ENCODE data around the gene ARHGEF25. TPM values are rescaled to one million over a fixed set of nuclear protein-coding genes. Genes with fewer than 3 reads are reported as not detected.

The ARHGEF25 gene
- total RNA-seq, 1 donor from 2014 or later = 18.4 TPM

DNA sequence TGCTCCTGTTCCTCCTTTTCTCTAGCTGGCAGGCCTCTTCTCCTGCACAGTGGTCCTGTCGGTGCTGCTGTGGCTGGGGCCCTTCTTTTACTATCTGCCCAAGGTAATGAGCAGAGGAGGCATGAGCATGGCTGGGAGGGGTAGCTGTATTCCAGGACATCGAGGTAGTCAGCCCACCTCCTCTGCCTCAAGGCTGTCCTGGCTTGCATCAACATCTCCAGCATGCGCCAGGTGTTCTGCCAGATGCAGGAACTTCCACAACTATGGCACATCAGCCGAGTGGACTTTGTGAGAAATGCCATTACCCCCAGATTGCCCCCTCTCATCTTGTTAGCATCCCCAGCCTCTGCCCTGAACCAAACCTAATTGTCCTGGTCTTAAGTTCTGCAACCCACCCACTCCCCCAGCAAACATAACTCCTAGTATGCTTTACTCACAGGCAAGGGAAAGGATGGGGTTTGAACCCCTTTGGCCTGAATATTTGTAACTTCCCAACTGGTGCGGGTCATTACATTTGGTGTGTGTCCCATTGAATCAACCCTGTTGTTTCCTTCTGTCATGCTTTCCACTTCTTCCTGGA, 12.7 kb downstream of the ARHGEF25 start:
- H3K36me3 Mint-ChIP-seq (ENCODE audit: insufficient read depth) = peaks cover under 1% of the 10 kb centered on the region
- TF ChIP-seq, protein P1, sequence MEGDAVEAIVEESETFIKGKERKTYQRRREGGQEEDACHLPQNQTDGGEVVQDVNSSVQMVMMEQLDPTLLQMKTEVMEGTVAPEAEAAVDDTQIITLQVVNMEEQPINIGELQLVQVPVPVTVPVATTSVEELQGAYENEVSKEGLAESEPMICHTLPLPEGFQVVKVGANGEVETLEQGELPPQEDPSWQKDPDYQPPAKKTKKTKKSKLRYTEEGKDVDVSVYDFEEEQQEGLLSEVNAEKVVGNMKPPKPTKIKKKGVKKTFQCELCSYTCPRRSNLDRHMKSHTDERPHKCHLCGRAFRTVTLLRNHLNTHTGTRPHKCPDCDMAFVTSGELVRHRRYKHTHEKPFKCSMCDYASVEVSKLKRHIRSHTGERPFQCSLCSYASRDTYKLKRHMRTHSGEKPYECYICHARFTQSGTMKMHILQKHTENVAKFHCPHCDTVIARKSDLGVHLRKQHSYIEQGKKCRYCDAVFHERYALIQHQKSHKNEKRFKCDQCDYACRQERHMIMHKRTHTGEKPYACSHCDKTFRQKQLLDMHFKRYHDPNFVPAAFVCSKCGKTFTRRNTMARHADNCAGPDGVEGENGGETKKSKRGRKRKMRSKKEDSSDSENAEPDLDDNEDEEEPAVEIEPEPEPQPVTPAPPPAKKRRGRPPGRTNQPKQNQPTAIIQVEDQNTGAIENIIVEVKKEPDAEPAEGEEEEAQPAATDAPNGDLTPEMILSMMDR (IDR thresholded peaks at IDR 0.05; ENCODE audit: unreplicated experiment) = no peak
- H3K27ac Mint-ChIP-seq = no peak overlapping the region
- H3K4me1 Mint-ChIP-seq (ENCODE audit: low read depth) = peaks cover 11% of the 10 kb centered on the region
- no peak overlapping the region for H3K4me3 Mint-ChIP-seq (ENCODE audit: low read depth)
- H3K27me3 Mint-ChIP-seq = peaks cover 95% of the 10 kb centered on the region
- H3K9me3 Mint-ChIP-seq (ENCODE audit: low read depth) = no peaks in the 10 kb centered on the region
- no peak for DNase-seq (ENCODE audit: low spot score, unreplicated experiment)

DNA sequence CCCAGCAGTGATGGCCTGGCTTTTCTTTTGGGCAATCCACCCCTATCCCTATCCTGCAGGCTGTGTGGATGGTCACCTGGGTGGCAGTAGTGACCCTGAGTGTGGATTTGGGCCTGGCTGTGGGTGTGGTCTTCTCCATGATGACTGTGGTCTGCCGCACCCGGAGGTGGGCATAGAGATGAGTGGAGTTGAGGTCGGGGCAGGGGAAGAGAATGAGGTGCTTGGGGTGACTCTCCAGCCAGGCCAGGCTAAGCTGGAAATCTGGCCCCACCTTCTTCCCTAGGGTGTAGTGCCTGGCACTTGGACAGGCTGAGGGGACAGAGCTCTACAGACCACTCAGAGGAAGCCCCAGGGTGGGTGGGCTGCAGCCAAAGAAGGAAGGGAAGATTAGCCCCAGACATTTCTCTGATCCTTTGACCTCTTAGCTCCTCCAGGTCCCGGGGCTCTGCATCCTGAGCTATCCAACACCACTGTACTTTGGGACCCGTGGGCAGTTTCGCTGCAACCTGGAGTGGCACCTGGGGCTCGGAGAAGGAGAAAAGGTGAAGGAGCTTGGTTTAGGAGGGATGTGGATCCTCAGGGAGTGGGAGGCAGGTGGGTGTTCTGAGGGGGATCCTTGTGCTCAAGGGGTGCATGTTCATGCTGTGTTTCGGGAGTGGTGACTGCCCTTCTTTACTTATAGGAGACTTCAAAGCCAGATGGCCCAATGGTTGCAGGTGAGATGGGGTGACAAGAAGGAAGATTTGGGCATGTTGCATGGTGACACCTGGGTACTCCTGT, 13.4 kb downstream of the ARHGEF25 start:
- DNase-seq (ENCODE audit: low spot score, unreplicated experiment) = no peak
- Mint-ChIP-seq H3K4me3 (ENCODE audit: low read depth) (no peak overlapping the region), H3K27ac (no peak overlapping the region), H3K27me3 (peaks cover 95% of the 10 kb centered on the region), H3K4me1 (ENCODE audit: low read depth) (peaks cover 9% of the 10 kb centered on the region), H3K36me3 (ENCODE audit: insufficient read depth) (no peaks in the 10 kb centered on the region), H3K9me3 (ENCODE audit: low read depth) (no peaks in the 10 kb centered on the region)
- TF ChIP-seq, protein P1 (IDR thresholded peaks at IDR 0.05; ENCODE audit: unreplicated experiment) = no peak

DNA sequence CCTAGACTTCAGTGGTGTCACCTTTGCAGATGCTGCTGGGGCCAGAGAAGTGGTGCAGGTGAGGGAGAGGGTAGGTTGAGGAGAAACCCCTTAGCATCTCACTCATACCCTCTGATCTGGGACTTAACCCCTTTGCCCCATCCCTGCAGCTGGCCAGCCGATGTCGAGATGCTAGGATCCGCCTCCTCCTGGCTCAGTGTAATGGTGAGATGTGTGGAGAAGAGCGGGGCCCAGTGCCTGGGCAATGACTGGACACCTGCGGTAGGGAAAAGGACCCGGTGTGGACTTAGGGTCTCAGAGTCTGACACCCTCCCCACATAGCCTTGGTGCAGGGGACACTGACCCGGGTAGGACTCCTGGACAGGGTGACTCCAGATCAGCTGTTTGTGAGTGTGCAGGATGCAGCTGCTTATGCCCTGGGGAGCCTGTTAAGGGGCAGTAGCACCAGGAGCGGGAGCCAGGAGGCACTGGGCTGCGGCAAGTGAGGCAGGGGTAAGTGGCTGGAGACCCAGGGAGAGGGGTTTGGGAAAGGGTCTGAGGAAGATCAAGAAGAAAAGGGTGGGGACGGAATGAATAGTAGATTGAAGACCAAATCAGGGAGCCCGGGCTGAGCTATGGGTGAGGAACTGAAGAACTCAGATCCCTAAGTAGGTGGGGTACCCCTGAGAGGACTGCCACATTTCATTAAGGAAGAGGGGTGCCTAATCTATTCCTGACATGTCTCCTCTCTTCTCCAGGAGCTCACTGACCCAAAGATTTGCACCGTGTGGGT, 14.2 kb downstream of the ARHGEF25 start:
- no peak for DNase-seq (ENCODE audit: low spot score, unreplicated experiment)
- Mint-ChIP-seq H3K36me3 (ENCODE audit: insufficient read depth) (no peaks in the 10 kb centered on the region), H3K27ac (no peak overlapping the region), H3K27me3 (peaks cover 95% of the 10 kb centered on the region), H3K9me3 (ENCODE audit: low read depth) (no peaks in the 10 kb centered on the region), H3K4me3 (ENCODE audit: low read depth) (no peak overlapping the region), H3K4me1 (ENCODE audit: low read depth) (peaks cover 9% of the 10 kb centered on the region)
- TF ChIP-seq, protein P1 (IDR thresholded peaks at IDR 0.05; ENCODE audit: unreplicated experiment) = no peak

DNA sequence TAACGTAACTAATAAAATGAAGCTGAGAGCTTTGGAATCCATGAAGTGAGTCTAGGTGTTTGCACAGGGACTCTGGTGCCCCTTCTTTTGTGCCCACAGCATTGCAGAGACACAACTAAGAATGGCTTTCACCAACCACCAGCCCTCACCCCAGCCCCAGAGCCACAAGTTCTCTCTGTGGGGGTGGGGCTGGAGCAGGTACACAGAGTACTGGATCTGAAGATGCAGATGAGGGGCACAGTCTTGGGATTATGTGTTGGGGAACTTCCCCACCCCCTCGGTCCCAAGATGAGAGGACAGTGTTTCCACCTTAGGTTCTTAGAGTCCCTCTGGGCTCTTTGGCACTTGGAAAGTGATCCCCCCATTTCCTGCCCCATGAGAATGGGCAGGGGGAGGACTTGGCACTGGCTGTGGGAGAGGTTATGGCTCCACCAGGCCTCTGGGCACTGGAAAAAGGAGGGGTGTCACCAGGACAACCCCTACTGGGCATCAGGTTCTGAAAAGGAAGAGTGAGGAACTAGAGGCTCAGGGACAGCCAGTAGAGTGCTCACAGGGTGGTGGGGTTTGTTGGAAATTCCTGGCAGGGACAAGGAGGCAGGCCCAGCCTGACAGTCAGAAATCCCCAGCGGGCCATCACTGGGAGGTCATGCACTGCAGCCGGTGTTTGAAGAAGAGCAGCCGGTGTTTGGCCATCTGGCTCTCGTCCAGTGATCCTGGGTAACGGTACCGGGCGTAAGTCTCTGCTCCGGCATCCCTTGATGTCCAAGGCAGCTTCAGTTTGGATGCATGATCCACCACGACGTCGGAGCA, 15.1 kb downstream of the ARHGEF25 start:
- TF ChIP-seq, protein P1 (IDR thresholded peaks at IDR 0.05; ENCODE audit: unreplicated experiment) = no peak
- peaks cover 95% of the 10 kb centered on the region for H3K27me3 Mint-ChIP-seq
- DNase-seq (ENCODE audit: low spot score, unreplicated experiment) = peak; percentile 8
- H3K4me1 Mint-ChIP-seq (ENCODE audit: low read depth) = peaks cover 5% of the 10 kb centered on the region
- H3K27ac Mint-ChIP-seq = no peak overlapping the region
- no peaks in the 10 kb centered on the region for H3K36me3 Mint-ChIP-seq (ENCODE audit: insufficient read depth)
- H3K9me3 Mint-ChIP-seq (ENCODE audit: low read depth) = no peaks in the 10 kb centered on the region
- H3K4me3 Mint-ChIP-seq (ENCODE audit: low read depth) = no peak overlapping the region

All from progenitor cell of endocrine pancreas (in vitro differentiated cells).